ENCODE results near the gene NEDD4L. TPM values are rescaled to one million over a fixed set of nuclear protein-coding genes. Genes with fewer than 3 reads are reported as not detected.

Gene NEDD4L
- total RNA-seq, 4 donors from 2014 or later: 22.7 to 39.9 (median 34.7) TPM

- no peak for DNase-seq (ENCODE audit: extremely low spot score)
- peaks cover 15 to 53% (median 19%) of the 10 kb centered on the region in 4 donors for H3K4me1 ChIP-seq
- H3K27me3 ChIP-seq: no peaks in the 10 kb centered on the region
- TF ChIP-seq EP300 (IDR thresholded peaks at IDR 0.05) (no peak), CTCF (IDR thresholded peaks at IDR 0.05) (no peak), POLR2A (IDR thresholded peaks at IDR 0.05; ENCODE audit: low read depth) (no peak), POLR2AphosphoS5 (IDR thresholded peaks at IDR 0.05) (no peak)
- 69% methylated on average over 4 of the region's 4 CpGs for WGBS
- intact Hi-C loops (cut with DNase I): no loop called here
- no peaks in the 10 kb centered on the region for H3K36me3 ChIP-seq
- no peaks in the 10 kb centered on the region for H3K9me3 ChIP-seq
- no peak overlapping the region for H3K27ac ChIP-seq (replicated peaks in 1 of 4)
- H3K4me3 ChIP-seq: no peak overlapping the region
These were observed 242.8 kb downstream of the NEDD4L start for GRCh38 chr18:58286632-58287352.

GRCh38 chr18:58287353-58288274 is 243.6 kb downstream of the NEDD4L start:
- intact Hi-C loops (cut with DNase I): no loop called here
- TF ChIP-seq EP300 (IDR thresholded peaks at IDR 0.05) (no peak), POLR2AphosphoS5 (IDR thresholded peaks at IDR 0.05) (no peak), CTCF (IDR thresholded peaks at IDR 0.05) (no peak), POLR2A (IDR thresholded peaks at IDR 0.05; ENCODE audit: low read depth) (no peak)

GRCh38 chr18:58288921-58289797 is 245.1 kb downstream of the NEDD4L start:
- 85% methylated on average over 10 of the region's 10 CpGs for WGBS
- no peak for DNase-seq (ENCODE audit: extremely low spot score)
- H3K4me3 ChIP-seq: no peak overlapping the region
- intact Hi-C loops (cut with DNase I): no loop called here
- no peak overlapping the region for H3K27ac ChIP-seq (replicated peaks in 1 of 4)
- H3K36me3 ChIP-seq: no peaks in the 10 kb centered on the region
- no peaks in the 10 kb centered on the region for H3K27me3 ChIP-seq
- TF ChIP-seq POLR2AphosphoS5 (IDR thresholded peaks at IDR 0.05) (peak in 1 of 2 donors; percentile 6), EP300 (IDR thresholded peaks at IDR 0.05) (no peak)
- H3K4me1 ChIP-seq: peaks cover 15 to 60% (median 26%) of the 10 kb centered on the region in 4 donors
- H3K9me3 ChIP-seq: no peaks in the 10 kb centered on the region

More at GRCh38 chr18:58287353-58288274, 243.6 kb downstream of the NEDD4L start:
- Histone ChIP-seq H3K4me1 (peaks cover 15 to 58% (median 25%) of the 10 kb centered on the region in 4 donors), H3K4me3 (no peak overlapping the region), H3K27me3 (no peaks in the 10 kb centered on the region), H3K27ac (replicated peaks in 1 of 4) (no peak overlapping the region), H3K9me3 (no peaks in the 10 kb centered on the region), H3K36me3 (no peaks in the 10 kb centered on the region)
- DNase-seq (ENCODE audit: extremely low spot score): no peak
- 86% methylated on average over 11 of the region's 11 CpGs for WGBS

- no peak overlapping the region for H3K27ac ChIP-seq (replicated peaks in 1 of 4)
- peaks cover 15 to 55% (median 26%) of the 10 kb centered on the region in 4 donors for H3K4me1 ChIP-seq
- TF ChIP-seq POLR2A (IDR thresholded peaks at IDR 0.05; ENCODE audit: low read depth) (no peak), CTCF (IDR thresholded peaks at IDR 0.05) (no peak), EP300 (IDR thresholded peaks at IDR 0.05) (no peak)
- H3K36me3 ChIP-seq: no peaks in the 10 kb centered on the region
- H3K27me3 ChIP-seq: no peaks in the 10 kb centered on the region
- H3K4me3 ChIP-seq: no peak overlapping the region
- DNase-seq (ENCODE audit: extremely low spot score): no peak
- WGBS: 23% methylated on average over 5 of the region's 5 CpGs
- intact Hi-C loops (cut with DNase I): no loop called here
- no peaks in the 10 kb centered on the region for H3K9me3 ChIP-seq
These were observed 246.2 kb downstream of the NEDD4L start for GRCh38 chr18:58290116-58290695.

Measured in esophagus muscularis mucosa (tissue), 4 donors.